Neural cell (in vitro differentiated cells): ENCODE measurements around the gene RCN2. TPM values are rescaled to one million over a fixed set of nuclear protein-coding genes. Genes with fewer than 3 reads are reported as not detected.

Source experiments
- H2AFZ ChIP-seq: fragments of 200-600, 300-800 bp; sonication (generic), shearing (Covaris generic); 2 replicates; pipeline ENCODE4 v1.6.0; 2014; ENCODE audit warnings: low read depth, mild to moderate bottlenecking, antibody characterized with exemption, low read length, moderate library complexity
- H3F3A ChIP-seq: fragments of 200-600 bp; shearing (Covaris generic); 2 replicates; pipeline ENCODE4 v1.6.1; 2016; ENCODE audit warnings: mild to moderate bottlenecking, moderate library complexity, mixed read lengths, antibody characterized with exemption, low read length; ENCODE audit not compliant: insufficient read depth, poor library complexity, severe bottlenecking
- H3K27ac ChIP-seq: fragments of 200-600, 300-800 bp; sonication (generic), shearing (Covaris generic); 2 replicates; pipeline ENCODE4 v1.5.1; 2014; ENCODE audit warnings: mild to moderate bottlenecking, low read length, moderate library complexity
- H3K27me3 ChIP-seq: fragments of 300-800, 200-600 bp; sonication (generic), shearing (Covaris generic); 2 replicates; pipeline ENCODE4 v1.6.0; 2014; ENCODE audit warnings: mild to moderate bottlenecking, low read depth, low read length, moderate library complexity; ENCODE audit not compliant: insufficient read depth
- H3K36me3 ChIP-seq: fragments of 300-800, 200-600 bp; sonication (generic), shearing (Covaris generic); 2 replicates; pipeline ENCODE4 v1.5.1; 2014; ENCODE audit warnings: mild to moderate bottlenecking, antibody characterized with exemption, low read length, moderate library complexity; ENCODE audit not compliant: insufficient read depth
- H3K4me2 ChIP-seq: fragments of 300-800, 200-600 bp; sonication (generic), shearing (Covaris generic); 2 replicates; pipeline ENCODE4 v1.6.0; 2014; ENCODE audit warnings: mild to moderate bottlenecking, low read length
- H3K4me3 ChIP-seq: fragments of 300-800, 200-600 bp; sonication (generic), shearing (Covaris generic); 2 replicates; pipeline ENCODE4 v1.5.1; 2014; ENCODE audit warnings: mild to moderate bottlenecking, low read length, moderate library complexity
- H3K79me2 ChIP-seq: fragments of 200-600 bp; shearing (Covaris generic); replicated peaks from 2 replicates; pipeline ENCODE4 v1.6.0; 2014; ENCODE audit warnings: mild to moderate bottlenecking, low read length, moderate library complexity; ENCODE audit not compliant: insufficient read depth
- H3K9ac ChIP-seq: fragments of 300-800, 200-600 bp; sonication (generic), shearing (Covaris generic); 2 replicates; pipeline ENCODE4 v1.6.1; 2016; ENCODE audit warnings: mild to moderate bottlenecking, low read length, mixed read lengths
- H3K9me2 ChIP-seq: fragments of 200-600 bp; shearing (Covaris generic); 2 replicates; pipeline ENCODE4 v1.6.1; 2016; ENCODE audit warnings: mild to moderate bottlenecking, low read length, mixed read lengths; ENCODE audit not compliant: insufficient read depth
- H3K9me3 ChIP-seq: fragments of 200-600, 300-800 bp; sonication (generic), shearing (Covaris generic); 2 replicates; pipeline ENCODE4 v1.6.1; 2016; ENCODE audit warnings: mild to moderate bottlenecking, mixed run types, low read length, moderate library complexity, mixed read lengths
- H4K20me1 ChIP-seq: fragments of 200-600 bp; shearing (Covaris generic); 2 replicates; pipeline ENCODE4 v1.6.1; 2016; ENCODE audit warnings: mild to moderate bottlenecking, mixed run types; ENCODE audit not compliant: insufficient read depth
- EP300 ChIP-seq: fragments of 450-650 bp; conservative IDR thresholded peaks from 2 replicates; pipeline ENCODE4 v1.6.1; 2014; ENCODE audit warnings: antibody characterized with exemption, mild to moderate bottlenecking, moderate library complexity; ENCODE audit not compliant: poor library complexity, severe bottlenecking
- EZH2 ChIP-seq: fragments of 200-600, 300-800 bp; shearing (Covaris generic), sonication (generic); IDR thresholded peaks from 2 replicates; pipeline ENCODE4 v1.6.1; 2014; ENCODE audit warnings: antibody characterized with exemption, low read length, borderline replicate concordance, mild to moderate bottlenecking; ENCODE audit not compliant: insufficient read depth, poor library complexity, severe bottlenecking
- MXI1 ChIP-seq: fragments of 450-650 bp; conservative IDR thresholded peaks from 2 replicates; pipeline ENCODE4 v1.6.1; 2014; ENCODE audit warnings: antibody characterized with exemption, mild to moderate bottlenecking; ENCODE audit not compliant: poor library complexity, severe bottlenecking
- POLR2AphosphoS5 ChIP-seq: IDR thresholded peaks from 2 replicates; pipeline ENCODE4 v1.6.1; 2012
- RAD21 ChIP-seq: fragments of 450-650 bp; conservative IDR thresholded peaks from 2 replicates; pipeline ENCODE4 v1.6.1; 2014; ENCODE audit warnings: antibody characterized with exemption, mild to moderate bottlenecking, moderate library complexity
- SMC3 ChIP-seq: fragments of 450-650 bp; conservative IDR thresholded peaks from 2 replicates; pipeline ENCODE4 v1.6.1; 2014; ENCODE audit warnings: antibody characterized with exemption, mild to moderate bottlenecking, moderate library complexity; ENCODE audit not compliant: poor library complexity
- TAF1 ChIP-seq: IDR thresholded peaks from 2 replicates; pipeline ENCODE4 v1.6.1; 2012; ENCODE audit warnings: low read depth
- polyA plus RNA-seq: library from polyadenylated mRNA; depleted of rRNA; stranded (reverse); fragments of >200 nt; gene quantifications from 2 replicates; pipeline ENCODE4 v1.2.3, GENCODE V29; 2014
- TF ChIP-seq, protein P1 (sequence below): fragments of 450-650 bp; IDR thresholded peaks from 2 replicates; pipeline ENCODE4 v1.5.1; 2014; ENCODE audit warnings: antibody characterized with exemption, mild to moderate bottlenecking, moderate library complexity; ENCODE audit not compliant: poor library complexity, severe bottlenecking
- TF ChIP-seq, protein P2 (sequence below): IDR thresholded peaks from 2 replicates; pipeline ENCODE4 v1.6.1; 2012; ENCODE audit warnings: borderline replicate concordance

RCN2 gene
- polyA plus RNA-seq, 1 donor from 2014 or later = 400 TPM

DNA sequence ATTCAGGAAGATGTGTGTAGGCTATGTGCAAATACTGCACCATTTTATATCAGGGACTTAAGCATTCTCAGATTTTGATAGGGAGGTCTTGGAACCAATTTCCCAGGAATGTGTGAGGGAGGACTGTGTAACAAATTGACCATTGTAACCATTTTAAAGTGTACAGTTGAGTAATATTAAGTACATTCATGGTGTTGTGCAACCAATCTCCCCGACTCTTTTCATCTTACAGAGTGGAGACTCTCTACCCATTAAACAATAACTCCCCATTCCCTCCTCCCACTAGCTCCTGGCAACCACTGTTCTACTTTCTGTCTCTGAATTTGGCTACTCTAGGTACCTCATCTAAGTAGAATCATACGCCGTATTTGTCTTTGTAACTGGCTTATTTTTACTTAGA, 5.1 kb downstream of the RCN2 start:
- no peaks in the 10 kb centered on the region for H3F3A ChIP-seq
- H3K9me3 ChIP-seq = no peaks in the 10 kb centered on the region
- no peak overlapping the region for H3K4me3 ChIP-seq
- no peak for TF ChIP-seq TAF1
- TF ChIP-seq MXI1 = no peak
- TF ChIP-seq EP300 = no peak
- no peak for TF ChIP-seq POLR2AphosphoS5
- TF ChIP-seq EZH2 = no peak
- TF ChIP-seq, protein P1, sequence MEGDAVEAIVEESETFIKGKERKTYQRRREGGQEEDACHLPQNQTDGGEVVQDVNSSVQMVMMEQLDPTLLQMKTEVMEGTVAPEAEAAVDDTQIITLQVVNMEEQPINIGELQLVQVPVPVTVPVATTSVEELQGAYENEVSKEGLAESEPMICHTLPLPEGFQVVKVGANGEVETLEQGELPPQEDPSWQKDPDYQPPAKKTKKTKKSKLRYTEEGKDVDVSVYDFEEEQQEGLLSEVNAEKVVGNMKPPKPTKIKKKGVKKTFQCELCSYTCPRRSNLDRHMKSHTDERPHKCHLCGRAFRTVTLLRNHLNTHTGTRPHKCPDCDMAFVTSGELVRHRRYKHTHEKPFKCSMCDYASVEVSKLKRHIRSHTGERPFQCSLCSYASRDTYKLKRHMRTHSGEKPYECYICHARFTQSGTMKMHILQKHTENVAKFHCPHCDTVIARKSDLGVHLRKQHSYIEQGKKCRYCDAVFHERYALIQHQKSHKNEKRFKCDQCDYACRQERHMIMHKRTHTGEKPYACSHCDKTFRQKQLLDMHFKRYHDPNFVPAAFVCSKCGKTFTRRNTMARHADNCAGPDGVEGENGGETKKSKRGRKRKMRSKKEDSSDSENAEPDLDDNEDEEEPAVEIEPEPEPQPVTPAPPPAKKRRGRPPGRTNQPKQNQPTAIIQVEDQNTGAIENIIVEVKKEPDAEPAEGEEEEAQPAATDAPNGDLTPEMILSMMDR = no peak
- no peak for TF ChIP-seq SMC3
- TF ChIP-seq RAD21 = no peak
- TF ChIP-seq, protein P2, sequence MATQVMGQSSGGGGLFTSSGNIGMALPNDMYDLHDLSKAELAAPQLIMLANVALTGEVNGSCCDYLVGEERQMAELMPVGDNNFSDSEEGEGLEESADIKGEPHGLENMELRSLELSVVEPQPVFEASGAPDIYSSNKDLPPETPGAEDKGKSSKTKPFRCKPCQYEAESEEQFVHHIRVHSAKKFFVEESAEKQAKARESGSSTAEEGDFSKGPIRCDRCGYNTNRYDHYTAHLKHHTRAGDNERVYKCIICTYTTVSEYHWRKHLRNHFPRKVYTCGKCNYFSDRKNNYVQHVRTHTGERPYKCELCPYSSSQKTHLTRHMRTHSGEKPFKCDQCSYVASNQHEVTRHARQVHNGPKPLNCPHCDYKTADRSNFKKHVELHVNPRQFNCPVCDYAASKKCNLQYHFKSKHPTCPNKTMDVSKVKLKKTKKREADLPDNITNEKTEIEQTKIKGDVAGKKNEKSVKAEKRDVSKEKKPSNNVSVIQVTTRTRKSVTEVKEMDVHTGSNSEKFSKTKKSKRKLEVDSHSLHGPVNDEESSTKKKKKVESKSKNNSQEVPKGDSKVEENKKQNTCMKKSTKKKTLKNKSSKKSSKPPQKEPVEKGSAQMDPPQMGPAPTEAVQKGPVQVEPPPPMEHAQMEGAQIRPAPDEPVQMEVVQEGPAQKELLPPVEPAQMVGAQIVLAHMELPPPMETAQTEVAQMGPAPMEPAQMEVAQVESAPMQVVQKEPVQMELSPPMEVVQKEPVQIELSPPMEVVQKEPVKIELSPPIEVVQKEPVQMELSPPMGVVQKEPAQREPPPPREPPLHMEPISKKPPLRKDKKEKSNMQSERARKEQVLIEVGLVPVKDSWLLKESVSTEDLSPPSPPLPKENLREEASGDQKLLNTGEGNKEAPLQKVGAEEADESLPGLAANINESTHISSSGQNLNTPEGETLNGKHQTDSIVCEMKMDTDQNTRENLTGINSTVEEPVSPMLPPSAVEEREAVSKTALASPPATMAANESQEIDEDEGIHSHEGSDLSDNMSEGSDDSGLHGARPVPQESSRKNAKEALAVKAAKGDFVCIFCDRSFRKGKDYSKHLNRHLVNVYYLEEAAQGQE = no peak
- H2AFZ ChIP-seq = no peak overlapping the region
- H3K4me2 ChIP-seq = no peak overlapping the region
- peaks cover 14% of the 10 kb centered on the region for H3K36me3 ChIP-seq
- no peaks in the 10 kb centered on the region for H4K20me1 ChIP-seq
- H3K27me3 ChIP-seq = no peaks in the 10 kb centered on the region
- no peak overlapping the region for H3K27ac ChIP-seq
- H3K79me2 ChIP-seq = peaks cover 39% of the 10 kb centered on the region
- H3K9ac ChIP-seq = no peak overlapping the region
- no peaks in the 10 kb centered on the region for H3K9me2 ChIP-seq

DNA sequence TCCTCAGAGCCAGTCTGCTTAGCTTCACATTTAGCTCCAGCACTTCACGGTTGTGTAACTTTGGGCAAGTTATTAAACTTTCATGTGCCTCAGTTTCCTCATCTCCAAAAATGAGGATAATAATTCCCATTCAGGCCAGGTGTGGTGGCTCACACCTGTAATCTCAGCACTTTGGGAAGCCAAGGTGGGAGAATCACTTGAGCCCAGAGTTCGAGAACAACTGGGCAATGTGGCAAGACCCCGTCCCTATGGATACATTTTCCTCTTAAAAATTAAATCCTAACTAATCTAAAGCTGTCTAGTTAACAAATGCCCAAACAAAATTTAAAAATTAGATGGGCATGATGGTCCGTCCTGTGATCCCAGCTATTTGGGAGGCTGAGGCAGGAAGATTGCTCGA, 7.2 kb downstream of the RCN2 start:
- Histone ChIP-seq H4K20me1 (no peaks in the 10 kb centered on the region), H3K4me3 (no peak overlapping the region), H3K9me2 (no peaks in the 10 kb centered on the region), H3K79me2 (peaks cover 24% of the 10 kb centered on the region), H3K9ac (no peak overlapping the region), H3K4me2 (no peak overlapping the region), H3K36me3 (peaks cover 14% of the 10 kb centered on the region), H3K27me3 (no peaks in the 10 kb centered on the region), H3F3A (no peaks in the 10 kb centered on the region), H3K9me3 (no peaks in the 10 kb centered on the region), H3K27ac (no peak overlapping the region), H2AFZ (no peak overlapping the region)
- no peak for TF ChIP-seq POLR2AphosphoS5
- TF ChIP-seq, protein P2 = no peak
- no peak for TF ChIP-seq RAD21
- no peak for TF ChIP-seq EZH2
- TF ChIP-seq EP300 = no peak
- TF ChIP-seq, protein P1 = no peak
- no peak for TF ChIP-seq TAF1
